HepG2 (cell line): Measurements from ENCODE around the gene TMBIM1. TPM values are rescaled to one million over a fixed set of nuclear protein-coding genes. Genes with fewer than 3 reads are reported as not detected.

Experiments
- CHCHD3 ChIP-seq: sonication (generic); formaldehyde crosslinking; IDR thresholded peaks from 2 replicates; pipeline ENCODE4 v1.8.0; 2022; ENCODE audit warnings: mild to moderate bottlenecking, missing genetic modification reagents, moderate library complexity
- GLMP ChIP-seq: sonication (generic); formaldehyde crosslinking; IDR thresholded peaks from 2 replicates; pipeline ENCODE4 v1.9.0; 2021; ENCODE audit warnings: missing genetic modification reagents, mild to moderate bottlenecking, borderline replicate concordance
- NFE2L2 ChIP-seq: fragments of 150-350 bp; IDR thresholded peaks from 2 replicates; pipeline ENCODE4 v1.6.1; 2014; ENCODE audit warnings: low read length
- RNF2 ChIP-seq: fragments of 450-650 bp; conservative IDR thresholded peaks from 2 replicates; pipeline ENCODE4 v1.6.1; 2016; ENCODE audit warnings: low read depth
- SMYD3 ChIP-seq: sonication (generic); formaldehyde crosslinking; IDR thresholded peaks from 2 replicates; pipeline ENCODE4 v1.8.1; 2023; ENCODE audit warnings: mild to moderate bottlenecking, missing genetic modification reagents
- SRY ChIP-seq: sonication (generic); formaldehyde crosslinking; IDR thresholded peaks from 2 replicates; pipeline ENCODE4 v1.8.0; 2022; ENCODE audit warnings: mild to moderate bottlenecking, missing genetic modification reagents
- TBL1XR1 ChIP-seq: fragments of 150-350 bp; IDR thresholded peaks from 2 replicates; pipeline ENCODE4 v1.6.1; 2014; ENCODE audit warnings: borderline replicate concordance, low read length; ENCODE audit not compliant: partially characterized antibody
- THAP9 ChIP-seq: sonication (generic); formaldehyde crosslinking; IDR thresholded peaks from 2 replicates; pipeline ENCODE4; 2020; ENCODE audit warnings: missing genetic modification reagents, mild to moderate bottlenecking, borderline replicate concordance
- YY1 ChIP-seq: IDR thresholded peaks from 2 replicates; pipeline ENCODE4 v1.6.1; 2011; ENCODE audit warnings: low read length, low read depth, moderate library complexity, mild to moderate bottlenecking; ENCODE audit not compliant: insufficient read depth, insufficient replicate concordance
- ZBTB8A ChIP-seq: sonication (generic); formaldehyde crosslinking; IDR thresholded peaks from 2 replicates; pipeline ENCODE4 v1.4.0; 2020; ENCODE audit warnings: mild to moderate bottlenecking, low read depth, missing genetic modification reagents, borderline replicate concordance
- ZKSCAN1 ChIP-seq: fragments of 150-350 bp; IDR thresholded peaks from 2 replicates; pipeline ENCODE4 v1.6.1; 2014; ENCODE audit warnings: low read length
- ZNF282 ChIP-seq: fragments of 450-650 bp; IDR thresholded peaks from 2 replicates; pipeline ENCODE4 v1.6.1; 2018; ENCODE audit not compliant: partially characterized antibody
- ZNF7 ChIP-seq: IDR thresholded peaks from 2 replicates; pipeline ENCODE4 v1.6.1; 2016; ENCODE audit warnings: missing biosample characterization, missing genetic modification reagents
- polyA plus RNA-seq, 8 experiments: library from polyadenylated mRNA; depleted of rRNA in 3 of 8; stranded (reverse) in 7 of 8; unstranded in 1 of 8; fragments of >200 nt; fragmentation: Illumina TruSeq in 4 of 8; extraction: Trizol in 4 of 8; gene quantifications; 2 replicates each; pipeline versions ENCODE4 v1.2.1 to v1.2.3, GENCODE V29; 2011 to 2016; ENCODE audit warnings: low read depth in 4 of 8, missing spikeins in 1 of 8, mixed read lengths in 1 of 8; ENCODE audit not compliant: insufficient read depth in 1 of 8
- total RNA-seq, 5 experiments: library from RNA; depleted of rRNA; stranded (reverse); fragments of >200 nt; fragmentation: Illumina TruSeq; extraction: Trizol; gene quantifications; 2 replicates each; pipeline ENCODE4 v1.2.3, GENCODE V29; 2016; ENCODE audit warnings: low read depth in 1 of 5
- TF ChIP-seq, protein P1 (sequence below): sonication (generic); formaldehyde crosslinking; IDR thresholded peaks from 2 replicates; pipeline ENCODE4 v1.8.1; 2023; ENCODE audit warnings: mild to moderate bottlenecking, missing genetic modification reagents

The TMBIM1 gene
- total and polyA plus RNA-seq, 2 of the 13 experiments (the other 11 are each of a cell fraction or from before 2014, with no cell fraction given): 127 to 139 TPM

- TF ChIP-seq GLMP (CRISPR knock-in tag) (no peak), YY1 (no peak), NFE2L2 (no peak), SRY (CRISPR knock-in tag) (no peak), ZNF282 (no peak), ZNF7 (CRISPR knock-in tag) (no peak), ZBTB8A (CRISPR knock-in tag) (no peak), TBL1XR1 (no peak), THAP9 (CRISPR knock-in tag) (no peak), CHCHD3 (CRISPR knock-in tag) (no peak), SMYD3 (CRISPR knock-in tag) (no peak), ZKSCAN1 (no peak), RNF2 (no peak)
- TF ChIP-seq, protein P1, sequence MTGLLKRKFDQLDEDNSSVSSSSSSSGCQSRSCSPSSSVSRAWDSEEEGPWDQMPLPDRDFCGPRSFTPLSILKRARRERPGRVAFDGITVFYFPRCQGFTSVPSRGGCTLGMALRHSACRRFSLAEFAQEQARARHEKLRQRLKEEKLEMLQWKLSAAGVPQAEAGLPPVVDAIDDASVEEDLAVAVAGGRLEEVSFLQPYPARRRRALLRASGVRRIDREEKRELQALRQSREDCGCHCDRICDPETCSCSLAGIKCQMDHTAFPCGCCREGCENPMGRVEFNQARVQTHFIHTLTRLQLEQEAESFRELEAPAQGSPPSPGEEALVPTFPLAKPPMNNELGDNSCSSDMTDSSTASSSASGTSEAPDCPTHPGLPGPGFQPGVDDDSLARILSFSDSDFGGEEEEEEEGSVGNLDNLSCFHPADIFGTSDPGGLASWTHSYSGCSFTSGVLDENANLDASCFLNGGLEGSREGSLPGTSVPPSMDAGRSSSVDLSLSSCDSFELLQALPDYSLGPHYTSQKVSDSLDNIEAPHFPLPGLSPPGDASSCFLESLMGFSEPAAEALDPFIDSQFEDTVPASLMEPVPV (CRISPR knock-in tag): no peak
Measured at GRCh38 chr2:218306184-218306920, 14.0 kb upstream of the TMBIM1 start (continued).
